Panc1 (cell line): ENCODE measurements around the gene STARD9. TPM values are rescaled to one million over a fixed set of nuclear protein-coding genes. Genes with fewer than 3 reads are reported as not detected.

Experiments
- ATAC-seq: fragments of 200-7000 bp; cut with Tn5 transposase; 2 replicates; pipeline ENCODE4 v1.9.1; 2020; ENCODE audit warnings: mild to moderate bottlenecking, moderate library complexity
- BruUV-seq: library from RNA; stranded (reverse); fragments of 400-500 nt; replicated peaks from 2 replicates; lab custom pipeline; 2021; lab: Mats Ljungman, UMichigan
- CTCF ChIA-PET: fragments of 300-600 bp; sonication (Branson Sonifier 250); formaldehyde crosslinking; loops from one replicate; lab custom pipeline; 2022; ENCODE audit warnings: antibody characterized with exemption; lab: Charles Lee
- POLR2A ChIA-PET: fragments of 300-600 bp; sonication (Branson Sonifier 250); formaldehyde crosslinking; loops from one replicate; lab custom pipeline; 2022; ENCODE audit warnings: antibody characterized with exemption; lab: Charles Lee
- DNase-seq: peaks from one replicate; pipeline ENCODE4 v3.0.0-alpha.2; 2010; ENCODE audit warnings: low read depth, low spot score
- H3K27ac ChIP-seq: 2 replicates; pipeline ENCODE4 v1.5.1; 2011; ENCODE audit warnings: mild to moderate bottlenecking, low read length, inconsistent platforms
- H3K27me3 ChIP-seq: fragments of 200-500 bp; sonication (Bioruptor generic); 2 replicates; pipeline ENCODE4 v1.6.0; 2014; ENCODE audit warnings: low read length, inconsistent platforms; ENCODE audit not compliant: control insufficient read depth, insufficient read depth
- H3K36me3 ChIP-seq: fragments of 200-500 bp; sonication (Bioruptor generic); 2 replicates; pipeline ENCODE4 v1.5.1; 2014; ENCODE audit warnings: inconsistent platforms, mild to moderate bottlenecking, low read length, moderate library complexity; ENCODE audit not compliant: control insufficient read depth, insufficient read depth
- H3K4me1 ChIP-seq: 2 replicates; pipeline ENCODE4 v1.5.1; 2011; ENCODE audit warnings: inconsistent platforms, mild to moderate bottlenecking, low read length, moderate library complexity; ENCODE audit not compliant: control insufficient read depth, insufficient read depth
- H3K4me3 ChIP-seq, 2 experiments: 2 replicates each; pipeline ENCODE4 v1.5.1; 2011 to 2012; ENCODE audit warnings: low read depth in 2 of 2, low read length in 2 of 2, mild to moderate bottlenecking in 2 of 2, inconsistent platforms in 1 of 2, moderate library complexity in 1 of 2
- H3K9me3 ChIP-seq: fragments of 200-500 bp; sonication (Bioruptor generic); 2 replicates; pipeline ENCODE4 v1.5.1; 2014; ENCODE audit warnings: low read depth, mild to moderate bottlenecking, inconsistent platforms, low read length, moderate library complexity; ENCODE audit not compliant: control insufficient read depth, insufficient read depth
- POLR2AphosphoS5 ChIP-seq: IDR thresholded peaks from 2 replicates; pipeline ENCODE4 v1.6.1; 2012; ENCODE audit warnings: mild to moderate bottlenecking, low read depth, low read length, moderate library complexity
- SIN3A ChIP-seq: IDR thresholded peaks from 2 replicates; pipeline ENCODE4 v1.6.1; 2012; ENCODE audit warnings: low read depth, mild to moderate bottlenecking, low read length, moderate library complexity, borderline replicate concordance; ENCODE audit not compliant: insufficient read depth
- TCF7L2 ChIP-seq: IDR thresholded peaks from 2 replicates; pipeline ENCODE4 v1.6.1; 2011; ENCODE audit warnings: mild to moderate bottlenecking, low read depth, low read length, inconsistent platforms
- in situ Hi-C: cut with HindIII; loops from 2 replicates; pipeline ENCODE4 v1.10.0; 2016; ENCODE audit warnings: low sequenced_read_pairs, low pct_unique_long_range_greater_than_20kb
- intact Hi-C: fragments of 100-400 bp; cut with micrococcal nuclease; formaldehyde crosslinking; loops from one replicate; pipeline ENCODE4 v1.10.0; 2022; ENCODE audit not compliant: unreplicated experiment
- total RNA-seq: library from RNA; stranded (reverse); gene quantifications from one replicate; pipeline ENCODE4 v1.2.1, GENCODE V29; 2021; ENCODE audit not compliant: unreplicated experiment
- TF ChIP-seq, protein P1 (sequence below), 2 experiments: IDR thresholded peaks; 2 replicates each; pipeline ENCODE4 v1.6.1; 2011 to 2012; ENCODE audit warnings: low read depth in 2 of 2, control low read depth in 1 of 2, low read length in 1 of 2, mild to moderate bottlenecking in 1 of 2, moderate library complexity in 1 of 2; ENCODE audit not compliant: insufficient read depth in 1 of 2
- TF ChIP-seq, protein P2 (sequence below): fragments of 450-650 bp; IDR thresholded peaks from 2 replicates; pipeline ENCODE4 v1.5.1; 2017; ENCODE audit warnings: mild to moderate bottlenecking

The STARD9 gene
- total RNA-seq, 1 experiment from 2014 or later = 13.4 TPM

GRCh38 chr15:42628761-42629160 is 53.4 kb downstream of the STARD9 start:
- H3K9me3 ChIP-seq = no peaks in the 10 kb centered on the region
- in situ Hi-C loops = no loop called here

GRCh38 chr15:42632105-42632675 is 56.8 kb downstream of the STARD9 start:
- no TSS peak for BruUV-seq
- ATAC-seq = no peak
- Histone ChIP-seq H3K27me3 (no peaks in the 10 kb centered on the region), H3K4me3 (no peak overlapping the region), H3K9me3 (no peaks in the 10 kb centered on the region), H3K4me1 (no peaks in the 10 kb centered on the region), H3K36me3 (no peaks in the 10 kb centered on the region), H3K27ac (no peak overlapping the region)
- TF ChIP-seq, protein P1, sequence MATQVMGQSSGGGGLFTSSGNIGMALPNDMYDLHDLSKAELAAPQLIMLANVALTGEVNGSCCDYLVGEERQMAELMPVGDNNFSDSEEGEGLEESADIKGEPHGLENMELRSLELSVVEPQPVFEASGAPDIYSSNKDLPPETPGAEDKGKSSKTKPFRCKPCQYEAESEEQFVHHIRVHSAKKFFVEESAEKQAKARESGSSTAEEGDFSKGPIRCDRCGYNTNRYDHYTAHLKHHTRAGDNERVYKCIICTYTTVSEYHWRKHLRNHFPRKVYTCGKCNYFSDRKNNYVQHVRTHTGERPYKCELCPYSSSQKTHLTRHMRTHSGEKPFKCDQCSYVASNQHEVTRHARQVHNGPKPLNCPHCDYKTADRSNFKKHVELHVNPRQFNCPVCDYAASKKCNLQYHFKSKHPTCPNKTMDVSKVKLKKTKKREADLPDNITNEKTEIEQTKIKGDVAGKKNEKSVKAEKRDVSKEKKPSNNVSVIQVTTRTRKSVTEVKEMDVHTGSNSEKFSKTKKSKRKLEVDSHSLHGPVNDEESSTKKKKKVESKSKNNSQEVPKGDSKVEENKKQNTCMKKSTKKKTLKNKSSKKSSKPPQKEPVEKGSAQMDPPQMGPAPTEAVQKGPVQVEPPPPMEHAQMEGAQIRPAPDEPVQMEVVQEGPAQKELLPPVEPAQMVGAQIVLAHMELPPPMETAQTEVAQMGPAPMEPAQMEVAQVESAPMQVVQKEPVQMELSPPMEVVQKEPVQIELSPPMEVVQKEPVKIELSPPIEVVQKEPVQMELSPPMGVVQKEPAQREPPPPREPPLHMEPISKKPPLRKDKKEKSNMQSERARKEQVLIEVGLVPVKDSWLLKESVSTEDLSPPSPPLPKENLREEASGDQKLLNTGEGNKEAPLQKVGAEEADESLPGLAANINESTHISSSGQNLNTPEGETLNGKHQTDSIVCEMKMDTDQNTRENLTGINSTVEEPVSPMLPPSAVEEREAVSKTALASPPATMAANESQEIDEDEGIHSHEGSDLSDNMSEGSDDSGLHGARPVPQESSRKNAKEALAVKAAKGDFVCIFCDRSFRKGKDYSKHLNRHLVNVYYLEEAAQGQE (IDR thresholded peaks at IDR 0.05; ENCODE audit: insufficient read depth in 1 of 2, low read depth in 2 of 2, low read length in 1 of 2) = no peak
- TF ChIP-seq, protein P2, sequence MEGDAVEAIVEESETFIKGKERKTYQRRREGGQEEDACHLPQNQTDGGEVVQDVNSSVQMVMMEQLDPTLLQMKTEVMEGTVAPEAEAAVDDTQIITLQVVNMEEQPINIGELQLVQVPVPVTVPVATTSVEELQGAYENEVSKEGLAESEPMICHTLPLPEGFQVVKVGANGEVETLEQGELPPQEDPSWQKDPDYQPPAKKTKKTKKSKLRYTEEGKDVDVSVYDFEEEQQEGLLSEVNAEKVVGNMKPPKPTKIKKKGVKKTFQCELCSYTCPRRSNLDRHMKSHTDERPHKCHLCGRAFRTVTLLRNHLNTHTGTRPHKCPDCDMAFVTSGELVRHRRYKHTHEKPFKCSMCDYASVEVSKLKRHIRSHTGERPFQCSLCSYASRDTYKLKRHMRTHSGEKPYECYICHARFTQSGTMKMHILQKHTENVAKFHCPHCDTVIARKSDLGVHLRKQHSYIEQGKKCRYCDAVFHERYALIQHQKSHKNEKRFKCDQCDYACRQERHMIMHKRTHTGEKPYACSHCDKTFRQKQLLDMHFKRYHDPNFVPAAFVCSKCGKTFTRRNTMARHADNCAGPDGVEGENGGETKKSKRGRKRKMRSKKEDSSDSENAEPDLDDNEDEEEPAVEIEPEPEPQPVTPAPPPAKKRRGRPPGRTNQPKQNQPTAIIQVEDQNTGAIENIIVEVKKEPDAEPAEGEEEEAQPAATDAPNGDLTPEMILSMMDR = no peak
- TF ChIP-seq TCF7L2 = no peak
- TF ChIP-seq SIN3A = no peak
- no peak for TF ChIP-seq POLR2AphosphoS5
- intact Hi-C loops (no loop called here), in situ Hi-C loops (no loop called here)
- DNase-seq = no peak
- POLR2A ChIA-PET = interaction anchor here (0.6 kb wide), 1 partner anchor 239 kb away, joined by 8 read pairs; no protein-coding TSS in a partner anchor
- CTCF ChIA-PET = no interaction called here

More at GRCh38 chr15:42628761-42629160, 53.4 kb downstream of the STARD9 start:
- no peak for TF ChIP-seq SIN3A
- no peak for TF ChIP-seq POLR2AphosphoS5
- no peak for TF ChIP-seq TCF7L2
- TF ChIP-seq, protein P2 = no peak
- TF ChIP-seq, protein P1 (IDR thresholded peaks at IDR 0.05; ENCODE audit: insufficient read depth in 1 of 2, low read depth in 2 of 2, low read length in 1 of 2) = no peak
- POLR2A ChIA-PET = no interaction called here
- intact Hi-C loops = no loop called here
- CTCF ChIA-PET = no interaction called here
- no peaks in the 10 kb centered on the region for H3K36me3 ChIP-seq
- no peak for DNase-seq
- no peak overlapping the region for H3K4me3 ChIP-seq
- no peaks in the 10 kb centered on the region for H3K27me3 ChIP-seq
- ATAC-seq = no peak
- no peak overlapping the region for H3K27ac ChIP-seq
- no TSS peak for BruUV-seq
- no peaks in the 10 kb centered on the region for H3K4me1 ChIP-seq
